HG02852 (cell line): ENCODE results near the gene HTR2B.
"Not testable (repeated sequence)": the region's sequence is repeated elsewhere in the genome, so short reads cannot be mapped to it uniquely, and the experiment has no call there.

Experiments used
- ATAC-seq: cut with Tn5 transposase; IDR thresholded peaks from one replicate; pipeline ENCODE4 v1.9.1; 2021; ENCODE audit warnings: mild to moderate bottlenecking, moderate library complexity; ENCODE audit not compliant: unreplicated experiment

HTR2B gene

DNA sequence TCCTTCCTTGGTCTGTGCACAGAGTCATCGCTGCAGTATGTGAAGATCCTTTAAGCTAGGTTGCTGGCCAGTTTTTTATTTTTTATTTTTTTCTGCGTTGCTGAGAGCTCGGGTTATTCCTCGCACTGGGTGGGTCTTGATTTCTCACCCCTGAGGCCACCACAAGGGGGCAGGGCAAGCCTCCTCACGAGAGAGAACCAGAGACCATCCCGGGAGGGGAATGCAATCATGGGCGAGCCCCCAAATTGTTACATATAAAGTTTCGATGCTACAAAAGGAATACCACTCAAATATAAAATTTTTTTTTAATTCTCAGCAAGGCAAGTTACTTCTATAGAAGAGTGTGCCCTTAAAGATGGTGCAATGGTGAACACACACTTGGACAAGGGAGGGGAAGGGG lies 24.9 kb downstream of the HTR2B start:
- no peak for ATAC-seq

GRCh38 chr2:231094736-231095346 lies 30.0 kb downstream of the HTR2B start:
- ATAC-seq: no peak

DNA sequence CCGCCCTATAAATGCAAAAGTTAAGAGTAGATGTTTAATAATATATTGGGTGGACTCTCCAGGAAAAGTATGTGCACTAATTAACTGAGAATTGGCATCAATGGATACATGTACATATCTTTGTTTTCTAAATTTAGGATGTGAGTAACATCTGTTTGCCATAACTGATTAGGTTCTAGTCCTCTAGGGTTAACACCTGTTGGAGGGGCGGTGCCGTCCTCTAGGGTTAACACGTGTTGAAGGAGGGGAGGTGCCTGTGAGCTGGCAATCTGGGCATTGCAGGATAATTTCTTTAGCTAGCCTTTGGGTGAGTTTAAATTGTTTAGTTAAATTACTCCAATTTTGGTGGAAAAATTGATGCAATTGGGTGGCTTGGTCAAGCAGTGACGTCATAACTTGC lies 30.9 kb downstream of the HTR2B start:
- ATAC-seq: no peak

GRCh38 chr2:231088754-231089153 lies 36.1 kb downstream of the HTR2B start:
- ATAC-seq: no peak

- no peak for ATAC-seq
Observed at GRCh38 chr2:231084565-231084964, 40.3 kb downstream of the HTR2B start.

DNA sequence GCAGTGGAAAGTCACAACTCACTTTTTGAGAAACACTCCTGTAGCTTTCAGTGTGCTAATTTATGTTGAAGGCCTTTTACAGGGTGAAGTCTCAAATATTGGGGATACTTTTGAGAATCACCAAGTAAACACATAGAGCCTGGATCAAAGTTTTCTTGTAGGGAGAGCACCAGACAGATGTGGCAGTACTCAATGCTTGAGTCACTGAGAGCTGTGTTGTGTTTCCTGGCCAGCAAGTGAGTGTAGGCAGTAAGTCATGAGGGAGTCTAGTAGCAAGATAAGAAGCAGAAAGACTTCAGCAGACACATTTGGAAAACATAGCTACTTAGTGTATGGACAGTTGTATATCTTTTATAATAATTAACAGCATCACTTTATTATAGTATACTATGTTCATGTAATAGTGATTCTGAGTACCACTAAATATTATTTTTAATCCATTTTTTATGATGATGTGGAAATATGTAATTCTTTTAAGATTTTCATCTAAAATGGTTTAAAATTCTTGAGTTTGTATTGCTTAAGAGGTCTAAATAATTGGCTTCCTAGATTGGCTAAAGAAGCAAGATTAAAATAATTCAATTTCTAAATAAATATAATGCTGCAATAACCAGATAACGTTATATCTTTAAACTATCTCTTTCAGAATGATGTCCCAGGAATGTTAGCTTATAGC lies 55.3 kb downstream of the HTR2B start:
- ATAC-seq: no peak

DNA sequence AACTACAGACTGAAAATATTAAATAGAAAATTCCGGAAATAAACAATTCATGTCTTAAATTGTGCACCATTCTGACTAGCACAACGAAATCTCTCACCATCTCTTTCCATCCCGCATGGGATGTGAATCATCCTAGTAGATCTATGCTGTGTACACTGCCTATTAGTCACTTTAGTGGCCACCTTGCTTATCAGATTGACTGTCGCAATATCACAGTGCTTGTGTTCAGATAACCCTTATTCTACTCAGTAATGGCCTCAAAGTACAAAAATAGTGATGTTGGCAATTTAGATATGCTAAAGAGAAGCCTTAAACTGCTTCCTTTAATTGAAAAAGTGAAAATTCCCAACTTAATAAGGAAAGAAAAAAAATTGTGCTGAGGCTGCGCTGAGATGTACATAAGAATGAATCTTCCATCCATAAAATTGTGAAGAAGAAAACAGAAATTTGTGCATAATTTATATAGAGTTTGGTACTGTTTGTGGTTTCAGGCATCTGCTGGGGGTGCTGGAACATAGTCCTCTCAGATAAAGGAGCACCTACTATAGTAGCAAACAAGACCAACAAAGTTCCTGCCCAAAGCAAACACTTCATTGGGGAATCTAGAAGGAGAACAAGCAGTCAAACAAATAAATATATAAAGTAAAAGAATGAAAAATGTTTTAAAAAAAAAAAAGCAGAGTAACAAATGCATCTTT lies 56.2 kb downstream of the HTR2B start:
- ATAC-seq: no peak

- not testable (repeated sequence) for ATAC-seq
Observed at GRCh38 chr2:231067531-231067930, 57.3 kb downstream of the HTR2B start.

DNA sequence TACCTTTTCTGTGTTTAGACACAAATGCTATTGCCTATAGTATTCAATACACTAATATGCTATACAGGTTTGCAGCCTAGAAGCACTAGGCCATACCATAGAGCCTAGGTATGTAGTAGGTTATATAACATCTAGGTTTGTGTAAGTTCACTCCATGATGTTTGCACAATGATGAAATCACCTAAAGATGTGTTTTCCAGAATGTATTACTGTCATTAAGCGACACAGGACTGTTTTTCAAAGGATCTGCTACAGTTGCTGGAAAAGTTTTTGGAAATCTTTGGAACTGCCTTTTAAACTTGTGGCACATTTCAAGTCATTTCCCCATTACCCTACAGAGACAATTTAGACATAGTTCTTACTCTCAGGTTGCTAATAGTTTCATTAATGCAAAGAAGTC lies 58.9 kb downstream of the HTR2B start:
- no peak for ATAC-seq

- no peak for ATAC-seq
Observed at GRCh38 chr2:231063347-231063746, 61.5 kb downstream of the HTR2B start.

DNA sequence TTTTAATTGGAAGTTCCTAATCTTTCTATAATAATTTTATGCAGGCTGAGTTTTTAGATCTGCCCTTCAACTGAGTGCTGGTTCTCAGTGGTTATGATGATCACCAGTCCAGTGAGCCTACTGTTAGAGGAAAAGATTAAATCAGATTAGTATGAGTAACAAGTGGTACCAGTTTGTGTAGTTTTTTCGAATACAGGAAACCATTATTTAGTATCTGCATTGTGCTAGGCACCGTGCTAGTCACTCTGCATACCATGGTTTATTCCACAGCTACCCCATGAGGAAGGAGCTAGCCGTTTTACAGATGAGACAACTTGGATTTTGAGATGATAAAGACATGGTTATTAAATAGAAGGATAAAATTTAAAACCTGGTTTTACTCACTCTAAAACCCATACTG lies 62.1 kb downstream of the HTR2B start:
- ATAC-seq: no peak

GRCh38 chr2:231059756-231060155 lies 65.1 kb downstream of the HTR2B start:
- ATAC-seq: no peak

GRCh38 chr2:231058761-231059550 lies 65.9 kb downstream of the HTR2B start:
- ATAC-seq: no peak
